GM21526 (cell line): Measurements from ENCODE around the gene HDAC7.

Experiments
- ATAC-seq: cut with Tn5 transposase; IDR thresholded peaks from one replicate; pipeline ENCODE4 v1.9.1; 2021; ENCODE audit warnings: moderate library complexity; ENCODE audit not compliant: unreplicated experiment, low FRiP score

HDAC7 gene

DNA sequence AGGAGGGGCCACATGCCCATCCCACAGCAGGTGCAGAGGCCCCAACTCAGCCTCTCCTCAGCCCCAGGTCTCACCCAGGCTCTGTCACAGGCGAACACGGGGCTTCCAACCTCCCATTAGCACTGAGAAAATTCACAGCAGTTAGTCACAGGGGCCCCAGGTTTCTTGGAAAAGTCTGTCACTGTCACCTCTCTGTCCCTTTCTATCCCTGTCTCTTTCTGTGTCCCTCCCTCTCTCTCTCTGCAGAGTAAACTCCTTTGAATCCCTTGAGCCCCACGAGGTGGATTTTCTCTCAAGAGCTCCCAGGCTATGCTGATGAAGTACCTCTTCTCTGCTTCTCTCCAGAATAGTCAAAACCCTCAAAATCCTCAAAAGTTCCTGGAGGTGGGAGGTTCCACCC, 80.4 kb downstream of the HDAC7 start:
- ATAC-seq, result no peak

DNA sequence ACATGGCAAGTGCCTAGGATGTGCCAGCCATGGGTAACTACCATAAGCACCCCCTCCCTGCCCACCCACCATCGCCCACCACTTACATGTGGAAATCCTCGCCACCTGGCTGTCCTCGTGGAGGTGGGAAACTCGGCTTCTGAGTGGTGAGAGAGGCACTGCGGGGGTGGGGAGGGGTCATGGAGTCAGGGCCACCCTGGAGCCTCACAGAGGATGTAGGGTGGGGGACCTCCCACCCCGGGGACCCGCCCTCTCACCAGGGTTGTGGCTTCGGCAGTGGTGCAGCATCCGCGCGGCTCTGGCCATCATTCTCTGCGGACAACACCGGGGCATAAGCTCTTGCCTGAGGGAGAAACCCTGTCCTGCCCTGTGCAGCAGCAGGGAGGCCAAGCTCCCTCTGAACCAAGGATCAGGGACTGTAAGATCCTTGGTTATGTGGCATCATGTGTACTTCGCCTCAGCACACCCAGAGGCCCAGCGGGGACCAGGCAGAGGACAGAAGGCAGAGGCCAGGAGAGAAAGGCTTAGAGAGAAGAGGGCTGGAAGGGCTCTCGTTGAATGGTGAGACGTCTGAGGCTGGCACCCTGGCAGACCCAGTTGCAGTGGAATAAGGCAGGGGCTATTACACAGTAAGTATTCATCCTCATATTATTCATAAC, 81.6 kb downstream of the HDAC7 start:
- no peak for ATAC-seq

DNA sequence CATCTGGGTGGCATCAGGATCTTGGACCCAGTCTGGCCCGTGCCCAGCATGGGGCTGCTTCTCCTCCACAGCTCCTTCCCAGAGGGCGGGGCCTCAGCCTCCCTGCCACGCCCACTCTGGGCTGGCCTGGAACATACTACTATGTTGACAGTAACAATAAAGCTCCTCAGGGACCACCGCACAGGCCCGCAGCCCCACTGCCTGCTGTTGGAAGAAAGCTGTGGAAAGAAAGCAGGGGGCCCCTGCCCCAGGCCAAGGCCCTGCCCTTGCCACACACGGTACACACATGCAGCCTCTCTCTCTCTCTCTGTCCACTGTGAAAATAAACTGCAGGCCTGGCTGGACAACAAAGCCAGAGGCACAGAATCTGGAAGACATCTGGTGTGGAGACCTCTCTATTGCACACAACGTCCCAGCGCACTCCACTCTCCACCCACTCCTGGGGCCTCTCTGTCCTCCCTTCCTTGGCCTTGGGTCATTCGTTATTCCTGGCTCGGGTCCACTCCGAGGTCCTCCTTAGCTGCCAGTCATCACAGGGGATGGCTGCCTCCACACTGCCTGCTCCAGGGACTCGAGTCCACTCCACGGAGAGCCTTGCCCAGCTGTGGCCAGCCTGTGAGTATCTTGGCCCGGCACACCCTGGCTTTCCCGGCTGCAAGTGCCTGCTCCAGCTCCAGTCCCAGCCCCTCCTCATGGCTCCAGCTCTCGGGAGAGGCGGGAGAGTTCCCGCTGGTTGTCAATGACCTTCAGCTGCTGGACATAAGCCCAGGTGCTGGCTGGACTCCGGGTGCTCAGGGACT, 82.6 kb downstream of the HDAC7 start:
- ATAC-seq, result no peak

DNA sequence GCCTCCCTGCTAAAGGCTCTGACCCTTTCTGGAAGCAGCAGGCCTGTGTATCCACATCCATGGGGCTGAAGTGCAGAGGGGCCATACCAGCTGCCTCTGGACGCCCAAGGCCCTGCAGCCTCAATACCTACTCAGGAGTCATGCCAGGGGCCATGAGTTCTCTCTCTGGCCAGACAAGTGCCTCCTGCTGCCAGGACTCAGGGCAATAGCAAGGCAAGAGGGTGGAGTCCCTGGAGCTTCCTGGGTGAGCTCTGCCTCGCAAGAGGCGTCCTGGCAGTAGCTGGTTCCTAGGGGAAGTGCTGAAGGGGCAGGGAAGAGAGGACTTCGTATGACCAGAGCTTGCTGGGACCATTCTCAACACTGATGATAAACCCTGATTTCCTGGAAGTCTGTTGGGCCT, 83.5 kb downstream of the HDAC7 start:
- ATAC-seq, result no peak

DNA sequence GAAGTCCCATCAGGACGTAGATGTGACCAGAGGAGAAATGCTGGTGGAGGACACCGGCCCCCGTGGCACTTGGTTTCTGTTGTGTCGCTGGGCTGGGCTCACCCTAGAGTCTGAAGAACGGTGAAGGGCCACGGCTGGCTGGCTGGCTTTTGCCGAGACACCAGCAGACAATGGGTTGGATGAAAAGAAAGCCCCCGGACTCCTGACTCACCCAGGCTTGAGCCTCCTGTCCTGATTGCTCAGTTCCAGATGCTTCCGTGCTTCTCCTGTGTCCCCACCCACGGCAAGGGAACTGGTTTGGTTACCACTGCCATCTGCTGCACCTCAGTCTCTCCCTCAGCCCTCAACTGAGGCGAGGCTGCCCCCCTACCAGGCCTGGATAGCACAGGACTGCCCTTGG, 84.1 kb downstream of the HDAC7 start:
- ATAC-seq, result no peak

DNA sequence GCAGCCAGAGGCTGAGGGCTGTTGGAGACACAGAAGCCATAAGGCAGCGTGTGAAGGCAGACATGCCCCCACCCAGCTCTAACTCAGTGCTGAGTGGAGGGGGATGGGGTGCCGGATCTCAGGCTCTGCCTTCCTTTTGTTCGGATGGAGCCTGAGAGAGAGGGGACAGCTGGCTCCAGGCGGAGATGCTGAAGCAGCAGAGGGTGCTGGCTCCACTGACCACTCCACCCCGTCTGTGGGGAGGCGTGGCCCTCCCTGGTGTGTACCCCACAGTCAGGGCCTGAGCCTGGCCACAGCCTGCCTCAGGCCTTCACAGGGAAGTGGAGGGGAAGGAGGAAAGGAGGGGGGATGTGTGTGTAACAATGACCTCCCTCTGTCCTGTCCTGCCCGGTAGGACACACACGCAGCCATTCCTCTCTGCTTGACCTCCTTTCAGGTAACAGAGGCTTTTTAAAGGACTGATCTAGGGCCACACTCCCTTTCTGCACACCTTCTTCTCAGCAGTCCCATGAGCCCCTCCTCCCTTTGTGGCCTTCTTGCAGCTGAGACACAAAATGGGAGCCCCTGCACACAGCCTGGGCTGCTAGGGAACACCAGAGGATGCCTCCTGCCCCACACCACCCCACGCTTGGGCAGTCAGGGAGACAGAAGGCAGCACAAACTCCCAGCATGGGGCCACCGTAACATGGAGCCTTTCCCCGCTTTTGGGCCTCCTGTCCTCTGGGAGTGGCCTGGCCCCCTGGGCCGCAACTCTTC, 84.8 kb downstream of the HDAC7 start:
- ATAC-seq, result no peak

DNA sequence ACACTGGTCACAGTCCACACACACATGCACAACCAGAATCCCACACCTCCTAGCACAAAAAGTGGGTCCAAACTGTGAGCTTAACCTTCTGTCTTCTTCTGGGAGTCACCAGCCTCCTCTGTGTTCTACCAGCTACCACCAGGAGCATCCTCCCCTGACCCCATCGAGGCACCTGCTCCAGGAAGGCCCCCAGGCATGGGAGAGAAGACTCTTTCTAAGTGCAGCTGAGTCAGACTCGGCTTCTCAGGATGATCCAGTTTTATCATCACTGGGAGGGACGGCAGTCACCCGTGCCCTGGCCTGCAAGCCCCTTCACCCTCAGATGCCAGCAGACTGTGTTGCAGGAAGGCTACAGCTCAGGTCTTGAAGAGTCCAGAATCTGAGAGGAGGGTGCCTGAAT, 86.6 kb downstream of the HDAC7 start:
- no peak for ATAC-seq
